HepG2 (cell line): ENCODE data around the gene MGAT5. TPM values are rescaled to one million over a fixed set of nuclear protein-coding genes. Genes with fewer than 3 reads are reported as not detected.
A peak's percentile ranks its signal among the peaks of the same experiment; 100 is the strongest.

Source experiments
- AHR ChIP-seq: IDR thresholded peaks from 2 replicates; pipeline ENCODE4 v1.6.1; 2018; ENCODE audit warnings: missing genetic modification reagents, missing compliant biosample characterization
- BCL3 ChIP-seq: sonication (generic); formaldehyde crosslinking; IDR thresholded peaks from 2 replicates; pipeline ENCODE4 v1.5.1; 2020; ENCODE audit warnings: mild to moderate bottlenecking, missing genetic modification reagents, moderate library complexity
- BCLAF1 ChIP-seq: fragments of 450-650 bp; IDR thresholded peaks from 2 replicates; pipeline ENCODE4 v1.6.1; 2017; ENCODE audit warnings: mild to moderate bottlenecking
- BHLHE40 ChIP-seq: IDR thresholded peaks from 2 replicates; pipeline ENCODE4 v1.6.1; 2011; ENCODE audit warnings: low read length, improper control_type of control experiment
- MEIS1 ChIP-seq: sonication (generic); formaldehyde crosslinking; IDR thresholded peaks from 2 replicates; pipeline ENCODE4 v1.9.0; 2021; ENCODE audit warnings: mild to moderate bottlenecking, missing genetic modification reagents, moderate library complexity, borderline replicate concordance
- NFE2 ChIP-seq: sonication (generic); formaldehyde crosslinking; IDR thresholded peaks from 2 replicates; pipeline ENCODE4 v1.4.0; 2020; ENCODE audit warnings: missing genetic modification reagents
- NFIB ChIP-seq: sonication (generic); formaldehyde crosslinking; IDR thresholded peaks from 2 replicates; pipeline ENCODE4 v1.9.0; 2021; ENCODE audit warnings: missing genetic modification reagents, mild to moderate bottlenecking, borderline replicate concordance
- PAXIP1 ChIP-seq: sonication (generic); formaldehyde crosslinking; conservative IDR thresholded peaks from 2 replicates; pipeline ENCODE4 v1.4.0; 2020; ENCODE audit warnings: mild to moderate bottlenecking, missing genetic modification reagents, moderate library complexity
- RFXANK ChIP-seq: IDR thresholded peaks from 2 replicates; pipeline ENCODE4 v1.6.1; 2016
- SMAD3 ChIP-seq: sonication (generic); formaldehyde crosslinking; IDR thresholded peaks from 2 replicates; pipeline ENCODE4 v1.4.0; 2020; ENCODE audit warnings: missing genetic modification reagents
- SMC3 ChIP-seq: IDR thresholded peaks from 2 replicates; pipeline ENCODE4 v1.6.1; 2011; ENCODE audit warnings: low read length, improper control_type of control experiment
- SP2 ChIP-seq: sonication (generic); formaldehyde crosslinking; IDR thresholded peaks from 2 replicates; pipeline ENCODE4 v1.5.1; 2020; ENCODE audit warnings: mild to moderate bottlenecking, missing genetic modification reagents
- SRY ChIP-seq: sonication (generic); formaldehyde crosslinking; IDR thresholded peaks from 2 replicates; pipeline ENCODE4 v1.8.0; 2022; ENCODE audit warnings: mild to moderate bottlenecking, missing genetic modification reagents
- TEAD3 ChIP-seq: optimal IDR thresholded peaks from 2 replicates; pipeline ENCODE3; 2016; ENCODE audit warnings: borderline replicate concordance
- XRCC5 ChIP-seq: fragments of 200-400 bp; formaldehyde crosslinking; optimal IDR thresholded peaks from 2 replicates; pipeline ENCODE3; 2017; ENCODE audit warnings: mild to moderate bottlenecking, low read length
- ZBTB1 ChIP-seq: sonication (generic); formaldehyde crosslinking; IDR thresholded peaks from 2 replicates; pipeline ENCODE4 v1.4.0; 2020; ENCODE audit warnings: missing genetic modification reagents, borderline replicate concordance
- ZFP36 ChIP-seq: fragments of 150-350 bp; IDR thresholded peaks from 2 replicates; pipeline ENCODE4 v1.6.1; 2018; ENCODE audit warnings: borderline replicate concordance, low read length, low read depth; ENCODE audit not compliant: partially characterized antibody
- ZNF333 ChIP-seq: sonication (generic); formaldehyde crosslinking; IDR thresholded peaks from 2 replicates; pipeline ENCODE4 v1.4.0; 2020; ENCODE audit warnings: mild to moderate bottlenecking, missing genetic modification reagents, borderline replicate concordance
- ZNF367 ChIP-seq: sonication (generic); formaldehyde crosslinking; IDR thresholded peaks from 2 replicates; pipeline ENCODE4 v1.4.0; 2020; ENCODE audit warnings: missing genetic modification reagents, borderline replicate concordance
- ZNF609 ChIP-seq: sonication (generic); formaldehyde crosslinking; IDR thresholded peaks from 2 replicates; pipeline ENCODE4 v1.4.0; 2020; ENCODE audit warnings: mild to moderate bottlenecking, missing genetic modification reagents, borderline replicate concordance
- polyA plus RNA-seq, 8 experiments: library from polyadenylated mRNA; depleted of rRNA in 3 of 8; stranded (reverse) in 7 of 8; unstranded in 1 of 8; fragments of >200 nt; fragmentation: Illumina TruSeq in 4 of 8; extraction: Trizol in 4 of 8; gene quantifications; 2 replicates each; pipeline versions ENCODE4 v1.2.1 to v1.2.3, GENCODE V29; 2011 to 2016; ENCODE audit warnings: low read depth in 4 of 8, missing spikeins in 1 of 8, mixed read lengths in 1 of 8; ENCODE audit not compliant: insufficient read depth in 1 of 8
- total RNA-seq, 5 experiments: library from RNA; depleted of rRNA; stranded (reverse); fragments of >200 nt; fragmentation: Illumina TruSeq; extraction: Trizol; gene quantifications; 2 replicates each; pipeline ENCODE4 v1.2.3, GENCODE V29; 2016; ENCODE audit warnings: low read depth in 1 of 5

Gene MGAT5
- total and polyA plus RNA-seq, 2 of the 13 experiments (the other 11 are each of a cell fraction or from before 2014, with no cell fraction given): 33.1 to 60.2 TPM

GRCh38 chr2:134460583-134460998, 206.7 kb downstream of the MGAT5 start (continued):
- TF ChIP-seq PAXIP1 (CRISPR knock-in tag): no peak
- TF ChIP-seq ZBTB1: no peak
- TF ChIP-seq SRY (CRISPR knock-in tag): no peak
- TF ChIP-seq MEIS1: no peak
- TF ChIP-seq ZNF367 (CRISPR knock-in tag): no peak
- no peak for TF ChIP-seq NFIB (CRISPR knock-in tag)
- TF ChIP-seq XRCC5: peak; percentile 84
- TF ChIP-seq SMC3: peak; percentile 62
- no peak for TF ChIP-seq ZNF333 (CRISPR knock-in tag)
- TF ChIP-seq ZFP36: no peak
- TF ChIP-seq RFXANK (CRISPR knock-in tag): no peak
- no peak for TF ChIP-seq ZNF609 (CRISPR knock-in tag)
- peak; percentile 35 for TF ChIP-seq TEAD3 (CRISPR knock-in tag)
- TF ChIP-seq BCL3 (CRISPR knock-in tag): no peak
- no peak for TF ChIP-seq BHLHE40
- TF ChIP-seq NFE2 (CRISPR knock-in tag): no peak
- TF ChIP-seq BCLAF1: no peak
- no peak for TF ChIP-seq SMAD3 (CRISPR knock-in tag)
- TF ChIP-seq AHR (CRISPR knock-in tag): no peak
- TF ChIP-seq SP2 (CRISPR knock-in tag): no peak
